GM08714 (cell line): ENCODE measurements around the gene ELK3.

ENCODE experiments used
- H3K4me3 ChIP-seq: fragments of 200-500 bp; sonication (Bioruptor generic); 2 replicates; pipeline ENCODE4 v1.5.1; 2014; ENCODE audit warnings: mild to moderate bottlenecking, low read length, inconsistent platforms
- ZNF274 ChIP-seq: IDR thresholded peaks from 2 replicates; pipeline ENCODE4 v1.6.1; 2012; ENCODE audit warnings: mild to moderate bottlenecking, low read depth, low read length

Gene ELK3

DNA sequence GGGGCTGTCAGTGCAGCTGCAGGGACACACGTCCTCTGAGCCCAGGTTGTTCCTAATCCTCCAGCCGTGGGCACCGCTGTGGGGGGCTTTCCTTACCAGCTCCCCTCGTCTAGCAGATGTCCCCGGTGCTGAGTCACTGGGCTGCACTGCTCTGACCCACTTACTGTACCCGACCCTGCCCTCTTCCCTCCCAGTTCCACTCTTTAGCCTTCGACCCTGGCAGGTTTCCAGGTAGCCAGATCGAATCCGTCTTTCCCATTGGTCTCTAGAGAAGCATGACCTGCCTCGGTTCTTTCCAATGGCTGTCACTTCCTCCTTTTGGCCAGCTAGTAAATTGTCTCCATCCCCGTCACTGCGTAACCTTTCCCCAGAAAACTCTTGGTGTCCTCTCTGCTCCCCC lies 48.4 kb downstream of the ELK3 start:
- no peak for TF ChIP-seq ZNF274
- no peak overlapping the region for H3K4me3 ChIP-seq

- H3K4me3 ChIP-seq: no peak overlapping the region
- no peak for TF ChIP-seq ZNF274
Observed at GRCh38 chr12:96244826-96245225, 50.7 kb downstream of the ELK3 start.

DNA sequence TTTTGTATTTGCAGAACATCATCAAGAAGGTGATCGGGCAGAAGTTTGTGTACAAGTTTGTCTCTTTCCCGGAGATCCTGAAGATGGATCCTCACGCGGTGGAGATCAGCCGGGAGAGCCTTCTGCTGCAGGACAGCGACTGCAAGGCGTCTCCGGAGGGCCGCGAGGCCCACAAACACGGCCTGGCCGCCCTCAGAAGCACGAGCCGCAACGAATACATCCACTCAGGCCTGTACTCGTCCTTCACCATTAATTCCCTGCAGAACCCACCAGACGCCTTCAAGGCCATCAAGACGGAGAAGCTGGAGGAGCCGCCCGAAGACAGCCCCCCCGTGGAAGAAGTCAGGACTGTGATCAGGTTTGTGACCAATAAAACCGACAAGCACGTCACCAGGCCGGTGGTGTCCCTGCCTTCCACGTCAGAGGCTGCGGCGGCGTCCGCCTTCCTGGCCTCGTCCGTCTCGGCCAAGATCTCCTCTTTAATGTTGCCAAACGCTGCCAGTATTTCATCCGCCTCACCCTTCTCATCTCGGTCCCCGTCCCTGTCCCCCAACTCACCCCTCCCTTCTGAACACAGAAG lies 52.8 kb downstream of the ELK3 start:
- no peak for TF ChIP-seq ZNF274
- H3K4me3 ChIP-seq: no peak overlapping the region

GRCh38 chr12:96247563-96247962 lies 53.4 kb downstream of the ELK3 start:
- no peak overlapping the region for H3K4me3 ChIP-seq
- TF ChIP-seq ZNF274: no peak

GRCh38 chr12:96248136-96248931 lies 54.2 kb downstream of the ELK3 start:
- no peak overlapping the region for H3K4me3 ChIP-seq
- no peak for TF ChIP-seq ZNF274

DNA sequence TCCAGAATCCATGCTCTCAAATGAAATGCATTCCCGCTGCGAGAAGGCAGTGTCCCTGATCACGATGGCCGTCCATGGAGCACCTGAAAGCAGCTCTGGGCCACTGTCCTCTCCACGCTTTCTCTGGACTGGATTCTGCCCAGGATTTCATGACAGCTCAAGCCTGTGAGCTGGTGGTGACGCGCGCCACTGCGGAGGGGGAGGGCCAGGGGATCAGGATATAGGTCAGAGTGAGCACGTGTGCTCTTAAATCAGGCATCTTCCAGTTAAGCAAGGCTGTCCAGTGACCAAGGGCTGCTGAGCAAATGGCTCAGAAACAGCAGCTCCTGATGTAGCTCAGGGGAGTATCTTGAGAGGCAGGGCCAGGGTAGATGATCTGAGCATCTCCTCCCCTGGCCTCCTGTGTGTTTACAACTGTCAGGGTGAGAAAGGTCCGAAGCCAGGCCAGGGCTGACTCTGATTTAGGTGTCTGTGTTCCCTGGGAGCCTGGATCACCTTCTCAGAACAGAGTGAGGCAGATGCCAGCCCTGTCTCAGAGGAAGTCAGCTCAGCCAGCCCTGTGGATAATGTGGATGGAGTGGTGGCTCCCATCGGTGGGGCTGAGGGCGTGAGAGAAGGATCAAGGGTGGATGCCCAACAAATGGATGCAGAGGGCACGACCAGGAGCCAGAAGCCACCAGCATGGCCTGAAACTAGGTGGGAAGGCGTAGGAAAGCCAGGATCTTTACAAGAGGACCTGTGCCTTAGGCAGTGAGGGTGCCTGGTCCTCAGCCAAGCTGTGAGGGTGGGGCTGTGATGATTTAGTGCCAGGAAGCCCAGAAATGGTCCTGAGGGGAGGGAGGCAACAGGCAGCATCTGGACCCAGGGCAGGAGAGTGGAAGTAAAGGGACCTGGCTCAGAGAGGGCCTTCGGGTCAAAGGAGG lies 55.3 kb downstream of the ELK3 start:
- TF ChIP-seq ZNF274: no peak
- H3K4me3 ChIP-seq: no peak overlapping the region

GRCh38 chr12:96250119-96250685 lies 56.0 kb downstream of the ELK3 start:
- H3K4me3 ChIP-seq: no peak overlapping the region
- TF ChIP-seq ZNF274: no peak

DNA sequence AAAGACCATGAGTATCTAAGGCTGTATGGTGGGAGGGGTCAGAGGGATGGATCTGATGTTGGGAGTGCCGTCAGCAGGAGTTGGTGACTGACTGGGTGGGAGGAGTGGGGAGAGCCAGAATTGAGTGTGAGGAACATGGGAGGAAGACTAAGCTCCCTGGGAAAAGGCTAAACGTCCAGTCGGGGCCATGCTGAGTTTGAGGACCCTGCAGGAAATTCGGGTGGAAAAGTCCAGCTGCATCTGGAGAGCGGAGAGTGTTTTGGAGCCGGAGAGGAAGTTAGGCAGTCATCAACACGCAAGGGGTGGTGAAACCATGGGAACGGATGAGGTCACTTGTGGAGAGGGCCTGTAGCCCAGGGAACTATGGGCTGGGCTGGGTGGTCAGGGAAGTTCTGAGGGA lies 60.9 kb downstream of the ELK3 start:
- TF ChIP-seq ZNF274: no peak
- no peak overlapping the region for H3K4me3 ChIP-seq

DNA sequence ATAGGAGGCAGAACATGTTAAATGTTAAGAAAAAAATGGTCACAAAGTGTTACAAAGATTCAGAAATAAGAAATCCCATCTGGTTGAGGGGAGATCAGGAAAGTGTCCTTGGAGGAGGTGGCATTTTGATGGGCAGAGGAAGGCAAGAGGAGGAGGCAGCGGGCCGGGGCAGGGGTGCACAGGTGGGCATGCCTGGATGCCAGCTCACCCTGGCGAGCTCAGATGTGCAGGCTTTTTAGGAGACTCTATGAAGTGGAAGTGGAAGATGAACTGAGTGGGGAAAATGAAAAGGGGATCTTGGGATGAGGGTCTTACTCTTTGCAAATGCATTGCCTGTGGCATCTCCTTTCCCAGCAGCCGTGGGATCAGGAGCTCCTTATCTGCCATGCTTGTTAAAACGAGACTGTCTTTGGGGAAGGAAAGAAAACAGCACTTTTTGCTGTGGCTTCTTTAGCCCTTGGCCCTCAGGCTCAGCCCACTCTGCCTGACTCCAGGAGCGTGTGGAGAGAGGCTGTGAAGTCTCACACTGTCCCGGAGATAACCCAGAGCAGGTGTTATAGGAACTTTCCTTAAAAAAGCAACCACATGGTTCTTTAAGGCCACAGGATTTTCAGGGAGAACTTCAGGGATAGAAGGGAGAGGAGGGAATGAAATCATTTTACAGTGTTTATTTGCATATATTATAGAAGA lies 62.6 kb downstream of the ELK3 start:
- no peak for TF ChIP-seq ZNF274
- no peak overlapping the region for H3K4me3 ChIP-seq

- no peak overlapping the region for H3K4me3 ChIP-seq
- no peak for TF ChIP-seq ZNF274
Observed at GRCh38 chr12:96257550-96258103, 63.5 kb downstream of the ELK3 start.

GRCh38 chr12:96258104-96258961 lies 64.2 kb downstream of the ELK3 start:
- no peak for TF ChIP-seq ZNF274

DNA sequence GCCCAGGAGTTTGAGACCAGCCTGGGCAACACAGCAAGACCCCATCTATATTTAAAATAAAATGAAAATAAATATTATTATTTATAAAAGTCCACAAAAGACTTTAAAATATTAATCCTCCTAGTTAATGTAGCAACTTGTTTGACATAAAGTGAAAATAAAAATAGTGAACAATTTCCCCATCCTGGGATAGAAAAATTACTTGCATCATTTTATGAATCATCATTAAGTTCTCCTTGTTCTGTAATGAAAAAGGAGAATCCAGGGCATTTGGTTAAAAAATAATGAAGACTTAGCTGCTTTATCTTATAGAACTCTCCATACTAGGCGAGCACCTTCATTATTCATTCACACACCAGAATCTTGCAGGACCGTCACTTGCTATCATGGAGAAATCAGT lies 66.1 kb downstream of the ELK3 start:
- no peak for TF ChIP-seq ZNF274
- H3K4me3 ChIP-seq: no peak overlapping the region

More at GRCh38 chr12:96258104-96258961, 64.2 kb downstream of the ELK3 start:
- no peak overlapping the region for H3K4me3 ChIP-seq
